ENCODE data around the gene CHADL.

The CHADL gene

GRCh38 chr22:41198027-41198580 is 42.6 kb downstream of the CHADL start:
- Histone ChIP-seq H3K27me3 (ENCODE audit: control insufficient read depth, insufficient read depth, low read length) (no peaks in the 10 kb centered on the region), H3K79me2 (no peaks in the 10 kb centered on the region), H3K4me3 (ENCODE audit: low read depth, low read length) (peak overlapping the region; percentile 79), H2AFZ (peak overlapping the region; percentile 81), H3K9ac (no peak overlapping the region), H3K4me1 (no peaks in the 10 kb centered on the region), H3K4me2 (ENCODE audit: low read length) (peak overlapping the region; percentile 92), H3K9me3 (ENCODE audit: control insufficient read depth, low read length) (no peaks in the 10 kb centered on the region), H3K36me3 (ENCODE audit: control insufficient read depth, insufficient read depth, low read length) (no peaks in the 10 kb centered on the region), H3K27ac (no peak overlapping the region)
- TF ChIP-seq CTCF (IDR thresholded peaks at IDR 0.05), result no peak

DNA sequence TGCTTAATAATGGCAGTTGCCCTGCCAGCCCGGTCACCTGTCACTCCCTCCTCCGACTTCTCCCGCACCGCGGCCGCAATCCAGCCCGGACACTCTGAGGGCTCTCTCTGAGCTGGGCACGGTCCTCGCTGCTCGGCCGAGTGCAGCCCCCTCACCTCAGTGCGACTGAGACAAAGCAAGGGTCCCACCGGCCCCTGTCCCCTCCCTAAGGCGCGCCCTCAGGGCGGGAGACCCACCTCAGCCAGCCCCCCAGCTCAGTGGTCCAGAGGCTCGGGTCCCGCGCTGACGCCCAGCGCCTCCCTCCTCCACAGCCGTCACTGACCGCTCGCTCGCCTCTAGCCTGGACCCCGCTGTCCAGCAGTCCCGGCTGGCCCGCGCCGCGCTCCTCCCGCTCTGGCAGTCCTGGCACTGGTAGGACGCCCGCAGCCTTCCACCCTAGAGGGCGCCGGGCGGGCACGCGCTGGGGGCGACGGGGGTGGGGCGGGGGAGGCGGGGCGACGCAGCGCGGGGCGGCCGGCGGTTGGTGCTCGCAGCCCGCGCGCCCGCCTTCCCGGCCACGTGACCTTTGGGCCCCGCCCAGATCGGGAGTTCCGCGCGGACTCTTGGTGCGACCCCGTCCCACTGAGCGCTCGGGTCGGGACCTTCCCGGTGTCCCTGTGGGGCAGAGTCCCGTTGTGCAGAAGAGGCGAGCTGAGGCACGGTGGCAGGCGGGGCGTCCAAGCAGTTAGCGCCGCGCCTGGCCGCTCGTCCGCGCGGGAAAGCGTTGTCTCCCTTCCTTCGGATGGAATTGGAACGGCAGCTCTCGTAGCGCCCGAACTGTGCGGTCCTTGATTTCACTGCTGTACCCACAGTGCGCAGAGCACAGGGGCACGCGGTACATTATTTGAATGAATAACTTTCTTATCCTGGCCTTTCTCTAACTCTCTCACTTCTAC is 43.4 kb downstream of the CHADL start:
- H3K27me3 ChIP-seq (ENCODE audit: control insufficient read depth, insufficient read depth, low read length), result no peaks in the 10 kb centered on the region
- TF ChIP-seq CTCF (IDR thresholded peaks at IDR 0.05), result no peak
- no peaks in the 10 kb centered on the region for H3K9me3 ChIP-seq (ENCODE audit: control insufficient read depth, low read length)
- no peak overlapping the region for H3K27ac ChIP-seq
- H3K4me1 ChIP-seq, result no peaks in the 10 kb centered on the region
- H3K4me2 ChIP-seq (ENCODE audit: low read length), result peak overlapping the region; percentile 99
- H3K4me3 ChIP-seq (ENCODE audit: low read depth, low read length), result peak overlapping the region; percentile 79
- H3K79me2 ChIP-seq, result no peaks in the 10 kb centered on the region
- no peaks in the 10 kb centered on the region for H3K36me3 ChIP-seq (ENCODE audit: control insufficient read depth, insufficient read depth, low read length)
- peak overlapping the region; percentile 90 for H2AFZ ChIP-seq
- H3K9ac ChIP-seq, result no peak overlapping the region

DNA sequence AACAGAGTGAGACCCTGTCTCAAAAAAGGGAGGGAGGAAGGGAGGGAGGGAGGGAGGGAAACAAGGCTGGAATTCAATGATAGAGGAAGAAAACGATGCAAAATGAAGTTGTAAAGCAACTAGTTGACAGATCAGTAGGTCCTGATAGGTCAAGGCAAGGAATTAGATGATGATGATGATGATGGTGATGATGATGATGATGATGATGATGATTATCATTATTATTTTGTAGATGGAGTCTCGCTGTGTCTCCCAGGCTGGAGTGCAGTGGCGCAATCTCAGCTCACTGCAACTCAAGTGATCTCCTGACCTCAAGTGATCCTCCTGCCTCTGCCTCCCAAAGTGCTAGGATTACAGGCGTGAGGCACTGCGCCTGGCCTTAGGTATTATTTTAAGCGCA is 46.9 kb downstream of the CHADL start:
- Histone ChIP-seq H3K36me3 (ENCODE audit: control insufficient read depth, insufficient read depth, low read length) (no peaks in the 10 kb centered on the region), H2AFZ (no peak overlapping the region), H3K9me3 (ENCODE audit: control insufficient read depth, low read length) (no peaks in the 10 kb centered on the region), H3K9ac (no peak overlapping the region), H3K79me2 (no peaks in the 10 kb centered on the region), H3K27me3 (ENCODE audit: control insufficient read depth, insufficient read depth, low read length) (no peaks in the 10 kb centered on the region), H3K27ac (no peak overlapping the region), H3K4me2 (ENCODE audit: low read length) (no peak overlapping the region), H3K4me3 (ENCODE audit: low read depth, low read length) (no peak overlapping the region), H3K4me1 (no peaks in the 10 kb centered on the region)
- TF ChIP-seq CTCF (IDR thresholded peaks at IDR 0.05), result no peak

DNA sequence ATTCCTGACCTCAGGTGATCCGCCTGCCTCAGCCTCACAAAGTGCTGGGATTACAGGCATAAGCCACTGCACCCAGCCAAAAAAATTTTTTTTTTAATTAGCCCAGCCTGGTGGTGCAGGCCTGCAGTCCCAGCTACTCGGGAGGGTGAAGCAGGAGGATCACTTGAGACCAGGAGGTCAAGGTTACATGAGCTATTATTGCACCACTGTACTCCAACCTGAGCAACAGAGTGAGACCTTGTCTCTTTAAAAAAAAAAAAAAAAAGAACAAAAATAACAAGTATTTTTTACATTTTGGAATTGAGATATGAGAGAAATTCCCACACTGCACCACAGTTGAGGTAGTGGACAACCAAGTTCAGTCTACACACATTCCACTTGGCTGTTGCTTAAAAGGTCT is 49.3 kb downstream of the CHADL start:
- no peak overlapping the region for H3K4me2 ChIP-seq (ENCODE audit: low read length)
- no peak overlapping the region for H3K27ac ChIP-seq
- H3K27me3 ChIP-seq (ENCODE audit: control insufficient read depth, insufficient read depth, low read length), result no peaks in the 10 kb centered on the region
- TF ChIP-seq CTCF (IDR thresholded peaks at IDR 0.05), result no peak
- H3K4me1 ChIP-seq, result no peaks in the 10 kb centered on the region
- H2AFZ ChIP-seq, result no peak overlapping the region
- H3K4me3 ChIP-seq (ENCODE audit: low read depth, low read length), result no peak overlapping the region
- no peak overlapping the region for H3K9ac ChIP-seq
- no peaks in the 10 kb centered on the region for H3K9me3 ChIP-seq (ENCODE audit: control insufficient read depth, low read length)
- no peaks in the 10 kb centered on the region for H3K36me3 ChIP-seq (ENCODE audit: control insufficient read depth, insufficient read depth, low read length)
- no peaks in the 10 kb centered on the region for H3K79me2 ChIP-seq
